Measurements from ENCODE around the gene ENOX1. TPM values are rescaled to one million over a fixed set of nuclear protein-coding genes. Genes with fewer than 3 reads are reported as not detected.

Gene ENOX1
- total RNA-seq, 1 donor from 2014 or later, result 8.7 TPM

GRCh38 chr13:43270130-43270830, 516.5 kb downstream of the ENOX1 start:
- no peak overlapping the region for H3K27ac Mint-ChIP-seq (ENCODE audit: unreplicated experiment)
- peaks cover 12% of the 10 kb centered on the region for H3K4me1 Mint-ChIP-seq (ENCODE audit: low read depth, unreplicated experiment)
- peaks cover 2% of the 10 kb centered on the region for H3K9me3 Mint-ChIP-seq (ENCODE audit: unreplicated experiment)
- DNase-seq, result no peak
- H3K27me3 Mint-ChIP-seq (ENCODE audit: unreplicated experiment), result no peaks in the 10 kb centered on the region
- no peaks in the 10 kb centered on the region for H3K36me3 Mint-ChIP-seq (ENCODE audit: unreplicated experiment)
- TF ChIP-seq, protein P1, sequence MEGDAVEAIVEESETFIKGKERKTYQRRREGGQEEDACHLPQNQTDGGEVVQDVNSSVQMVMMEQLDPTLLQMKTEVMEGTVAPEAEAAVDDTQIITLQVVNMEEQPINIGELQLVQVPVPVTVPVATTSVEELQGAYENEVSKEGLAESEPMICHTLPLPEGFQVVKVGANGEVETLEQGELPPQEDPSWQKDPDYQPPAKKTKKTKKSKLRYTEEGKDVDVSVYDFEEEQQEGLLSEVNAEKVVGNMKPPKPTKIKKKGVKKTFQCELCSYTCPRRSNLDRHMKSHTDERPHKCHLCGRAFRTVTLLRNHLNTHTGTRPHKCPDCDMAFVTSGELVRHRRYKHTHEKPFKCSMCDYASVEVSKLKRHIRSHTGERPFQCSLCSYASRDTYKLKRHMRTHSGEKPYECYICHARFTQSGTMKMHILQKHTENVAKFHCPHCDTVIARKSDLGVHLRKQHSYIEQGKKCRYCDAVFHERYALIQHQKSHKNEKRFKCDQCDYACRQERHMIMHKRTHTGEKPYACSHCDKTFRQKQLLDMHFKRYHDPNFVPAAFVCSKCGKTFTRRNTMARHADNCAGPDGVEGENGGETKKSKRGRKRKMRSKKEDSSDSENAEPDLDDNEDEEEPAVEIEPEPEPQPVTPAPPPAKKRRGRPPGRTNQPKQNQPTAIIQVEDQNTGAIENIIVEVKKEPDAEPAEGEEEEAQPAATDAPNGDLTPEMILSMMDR (IDR thresholded peaks at IDR 0.05; ENCODE audit: partially characterized antibody, unreplicated experiment), result no peak
- no peak overlapping the region for H3K4me3 Mint-ChIP-seq (ENCODE audit: unreplicated experiment)

DNA sequence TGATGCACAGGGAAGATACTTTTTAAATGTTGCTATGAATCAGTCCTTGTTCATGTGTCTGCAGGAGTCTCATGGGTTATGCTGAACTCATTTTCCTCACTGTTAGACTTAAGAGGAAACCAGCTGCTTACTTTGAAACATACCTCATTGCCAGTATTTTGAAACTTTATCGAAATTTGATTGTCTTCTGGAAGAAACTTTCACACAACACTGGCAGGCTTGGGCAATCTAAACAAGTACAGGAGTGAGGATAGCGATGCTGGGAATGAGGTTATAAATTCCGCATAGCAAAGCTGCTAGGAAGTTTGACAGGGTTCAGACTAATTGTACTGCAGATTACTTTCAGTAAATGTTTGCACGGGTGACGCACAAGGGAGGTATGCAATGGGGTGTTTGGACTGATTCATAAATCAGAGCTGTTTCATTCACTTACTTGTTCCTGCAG, 517.7 kb downstream of the ENOX1 start:
- Mint-ChIP-seq H3K27ac (ENCODE audit: unreplicated experiment) (no peak overlapping the region), H3K4me3 (ENCODE audit: unreplicated experiment) (no peak overlapping the region), H3K27me3 (ENCODE audit: unreplicated experiment) (no peaks in the 10 kb centered on the region), H3K9me3 (ENCODE audit: unreplicated experiment) (no peaks in the 10 kb centered on the region), H3K4me1 (ENCODE audit: low read depth, unreplicated experiment) (peaks cover 12% of the 10 kb centered on the region), H3K36me3 (ENCODE audit: unreplicated experiment) (no peaks in the 10 kb centered on the region)
- TF ChIP-seq, protein P1 (IDR thresholded peaks at IDR 0.05; ENCODE audit: partially characterized antibody, unreplicated experiment), result no peak
- DNase-seq, result no peak

DNA sequence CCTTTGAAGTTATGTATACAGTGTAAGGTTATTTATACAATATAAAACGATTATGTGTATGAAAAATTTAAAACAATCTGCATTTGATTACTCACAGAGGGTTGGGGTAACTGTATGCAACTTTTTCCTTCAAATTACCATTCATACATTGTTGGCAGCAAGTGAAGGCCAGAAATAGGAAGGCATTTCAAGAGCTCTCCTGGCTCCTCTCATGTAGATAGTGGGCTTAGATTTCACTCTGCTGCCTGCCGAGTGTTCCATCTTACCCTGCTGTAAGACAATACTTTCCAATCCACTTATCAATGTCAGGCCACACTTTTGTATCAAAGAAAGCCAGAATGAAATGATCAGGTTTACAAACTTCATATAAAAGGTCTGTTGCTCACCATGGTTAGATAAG, 518.1 kb downstream of the ENOX1 start:
- no peak for DNase-seq
- Mint-ChIP-seq H3K9me3 (ENCODE audit: unreplicated experiment) (no peaks in the 10 kb centered on the region), H3K27me3 (ENCODE audit: unreplicated experiment) (no peaks in the 10 kb centered on the region), H3K27ac (ENCODE audit: unreplicated experiment) (no peak overlapping the region), H3K4me3 (ENCODE audit: unreplicated experiment) (no peak overlapping the region), H3K4me1 (ENCODE audit: low read depth, unreplicated experiment) (peaks cover 12% of the 10 kb centered on the region), H3K36me3 (ENCODE audit: unreplicated experiment) (no peaks in the 10 kb centered on the region)
- TF ChIP-seq, protein P1 (IDR thresholded peaks at IDR 0.05; ENCODE audit: partially characterized antibody, unreplicated experiment), result no peak

GRCh38 chr13:43267916-43268315, 518.9 kb downstream of the ENOX1 start:
- Mint-ChIP-seq H3K4me3 (ENCODE audit: unreplicated experiment) (no peak overlapping the region), H3K36me3 (ENCODE audit: unreplicated experiment) (no peaks in the 10 kb centered on the region), H3K27ac (ENCODE audit: unreplicated experiment) (no peak overlapping the region), H3K9me3 (ENCODE audit: unreplicated experiment) (no peaks in the 10 kb centered on the region), H3K4me1 (ENCODE audit: low read depth, unreplicated experiment) (peaks cover 9% of the 10 kb centered on the region), H3K27me3 (ENCODE audit: unreplicated experiment) (no peaks in the 10 kb centered on the region)
- no peak for DNase-seq
- TF ChIP-seq, protein P1 (IDR thresholded peaks at IDR 0.05; ENCODE audit: partially characterized antibody, unreplicated experiment), result no peak

DNA sequence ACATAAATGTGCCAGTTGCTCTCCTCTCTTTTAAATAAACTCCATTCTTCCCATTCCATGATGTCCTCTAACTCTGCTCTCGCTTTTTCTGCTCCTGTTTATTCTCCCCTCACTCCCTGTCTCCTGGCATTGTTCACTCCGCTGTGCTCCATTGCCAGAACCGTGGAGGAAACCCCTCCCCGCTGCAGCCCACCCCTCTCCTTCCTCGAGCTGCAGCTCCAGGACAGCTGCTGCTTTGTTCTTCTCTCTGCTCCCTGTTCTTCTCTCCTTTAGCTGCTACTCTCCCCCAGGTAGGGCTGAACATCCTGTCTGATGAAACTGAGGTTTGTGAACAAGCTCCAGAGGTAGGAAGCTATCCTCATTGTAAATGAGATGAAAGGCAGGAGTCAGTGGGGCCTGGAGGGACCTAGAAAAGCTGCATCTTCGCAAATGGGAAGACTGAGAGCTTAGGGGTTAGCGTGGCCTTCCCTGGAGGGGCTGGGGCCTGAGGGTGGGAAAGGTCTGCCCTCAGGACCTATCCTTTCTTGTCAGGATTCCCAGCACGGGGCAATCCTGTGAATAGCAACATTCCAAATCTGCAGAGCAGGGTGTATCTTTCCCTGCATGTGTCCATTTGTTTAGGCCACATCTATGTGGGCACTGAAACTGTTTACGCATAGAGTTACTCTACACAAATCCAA, 519.7 kb downstream of the ENOX1 start:
- Mint-ChIP-seq H3K27ac (ENCODE audit: unreplicated experiment) (no peak overlapping the region), H3K4me3 (ENCODE audit: unreplicated experiment) (no peak overlapping the region), H3K9me3 (ENCODE audit: unreplicated experiment) (no peaks in the 10 kb centered on the region), H3K27me3 (ENCODE audit: unreplicated experiment) (no peaks in the 10 kb centered on the region), H3K36me3 (ENCODE audit: unreplicated experiment) (no peaks in the 10 kb centered on the region), H3K4me1 (ENCODE audit: low read depth, unreplicated experiment) (peaks cover 7% of the 10 kb centered on the region)
- TF ChIP-seq, protein P1 (IDR thresholded peaks at IDR 0.05; ENCODE audit: partially characterized antibody, unreplicated experiment), result no peak
- DNase-seq, result no peak
